Cardiac muscle cell (in vitro differentiated cells and primary cell): ENCODE data around the gene RRAS. TPM values are rescaled to one million over a fixed set of nuclear protein-coding genes. Genes with fewer than 3 reads are reported as not detected.

Experiments
- DNase-seq, 2 donors: peaks; one replicate each; pipeline versions ENCODE4 v3.0.0 to v3.0.0-alpha.2; 2010 to 2017; ENCODE audit warnings: low read depth in 1 of 2, low spot score in 1 of 2
- H3K27ac ChIP-seq: fragments of 200-600 bp; sonication (generic); 2 replicates; pipeline ENCODE4 v1.5.1; 2016
- H3K27me3 ChIP-seq: fragments of 200-600 bp; sonication (generic); 2 replicates; pipeline ENCODE4 v1.6.0; 2016; ENCODE audit warnings: control low read depth
- H3K36me3 ChIP-seq: fragments of 200-600 bp; sonication (generic); 2 replicates; pipeline ENCODE4 v1.5.1; 2016; ENCODE audit warnings: control low read depth
- H3K4me1 ChIP-seq: fragments of 200-600 bp; sonication (generic); 2 replicates; pipeline ENCODE4 v1.8.1; 2017; ENCODE audit warnings: low read depth, mild to moderate bottlenecking, mixed run types
- H3K4me3 ChIP-seq: fragments of 200-600 bp; sonication (generic); 2 replicates; pipeline ENCODE4 v1.5.1; 2016; ENCODE audit warnings: mild to moderate bottlenecking
- H3K9me3 ChIP-seq: fragments of 200-600 bp; sonication (generic); 2 replicates; pipeline ENCODE4 v1.5.1; 2017; ENCODE audit warnings: low read depth, mild to moderate bottlenecking, control low read depth
- CTCF ChIP-seq: IDR thresholded peaks from 2 replicates; pipeline ENCODE4 v1.5.1; 2012; ENCODE audit warnings: low read depth, mild to moderate bottlenecking, low read length
- polyA plus RNA-seq: library from polyadenylated mRNA; unstranded; fragments of >200 nt; fragmentation: Nextera tagmentation; extraction: Ambion mirVana; gene quantifications from 2 replicates; pipeline ENCODE4 v1.2.1, GENCODE V29; 2016
- total RNA-seq: library from RNA; depleted of rRNA; stranded (reverse); fragments of >200 nt; gene quantifications from 2 replicates; pipeline ENCODE4 v1.2.3, GENCODE V29; 2016

Gene RRAS
- total and polyA plus RNA-seq, 2 experiments from 2014 or later, result 41.3 to 80.1 TPM

- TF ChIP-seq CTCF, result no peak
- H3K27ac ChIP-seq, result peak overlapping the region; percentile 82
- peak; percentile 12 to 38 for DNase-seq
- peak overlapping the region; percentile 99 for H3K4me3 ChIP-seq
- H3K4me1 ChIP-seq, result peaks cover 20% of the 10 kb centered on the region
- H3K36me3 ChIP-seq, result peaks cover 25% of the 10 kb centered on the region
- no peaks in the 10 kb centered on the region for H3K27me3 ChIP-seq
- no peaks in the 10 kb centered on the region for H3K9me3 ChIP-seq
These were observed 47.3 kb downstream of the RRAS start for GRCh38 chr19:49592486-49593232.

- peaks cover 20% of the 10 kb centered on the region for H3K4me1 ChIP-seq
These were observed 48.0 kb downstream of the RRAS start for GRCh38 chr19:49591731-49592485.

GRCh38 chr19:49590971-49591730 lies 48.8 kb downstream of the RRAS start, which contains the start of gene PRR12:
TSS of gene PRR12 (plus strand) at chr19:49591182. CDS start at chr19:49591655, 473 bp downstream.
- no peaks in the 10 kb centered on the region for H3K27me3 ChIP-seq
- peaks cover 13% of the 10 kb centered on the region for H3K36me3 ChIP-seq
- peak; percentile 72 to 77 for DNase-seq
- peak within 1 kb of the TSS; percentile 99 for H3K4me3 ChIP-seq
- no peak for TF ChIP-seq CTCF
- peaks cover 20% of the 10 kb centered on the region for H3K4me1 ChIP-seq
- H3K27ac ChIP-seq, result peak within 1 kb of the TSS; percentile 82
- H3K9me3 ChIP-seq, result no peaks in the 10 kb centered on the region

More at GRCh38 chr19:49591731-49592485, 48.0 kb downstream of the RRAS start:
- Histone ChIP-seq H3K27ac (peak overlapping the region; percentile 82), H3K36me3 (peaks cover 17% of the 10 kb centered on the region), H3K9me3 (no peaks in the 10 kb centered on the region), H3K27me3 (no peaks in the 10 kb centered on the region), H3K4me3 (peak overlapping the region; percentile 99)
- TF ChIP-seq CTCF, result no peak
- DNase-seq, result peak; percentile 49

- peak overlapping the region; percentile 99 for H3K4me3 ChIP-seq
- peak overlapping the region; percentile 82 for H3K27ac ChIP-seq
- no peaks in the 10 kb centered on the region for H3K27me3 ChIP-seq
- H3K36me3 ChIP-seq, result peaks cover 13% of the 10 kb centered on the region
- H3K9me3 ChIP-seq, result no peaks in the 10 kb centered on the region
- H3K4me1 ChIP-seq, result peaks cover 20% of the 10 kb centered on the region
- DNase-seq, result peak; percentile 97 to 99
- TF ChIP-seq CTCF, result peak; percentile 6
These were observed 49.6 kb downstream of the RRAS start for GRCh38 chr19:49590071-49590970.
